Measurements from ENCODE around the gene LAMA1.

Gene LAMA1

DNA sequence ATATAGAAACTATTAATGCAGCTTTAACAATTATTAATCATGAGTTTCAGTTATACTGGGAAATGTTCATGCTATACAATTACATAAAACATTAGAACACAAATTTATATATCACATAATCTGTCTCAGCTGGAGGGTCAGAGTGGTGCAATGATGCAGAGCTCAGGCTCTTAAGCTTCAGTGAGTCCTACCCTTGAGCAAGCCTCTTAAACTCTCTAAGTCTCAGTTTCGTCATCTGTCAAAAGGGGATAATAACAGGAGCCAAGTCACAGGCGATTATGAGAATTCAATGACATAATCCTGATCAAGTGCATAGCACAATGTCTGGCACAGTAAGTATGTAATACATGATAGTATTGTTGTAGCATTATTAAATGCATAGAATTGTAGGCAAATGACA, 46.0 kb downstream of the LAMA1 start:
- Histone ChIP-seq H3K36me3 (ENCODE audit: control insufficient read depth in 1 of 2, insufficient read depth in 2 of 2, low read length in 2 of 2) (no peaks in the 10 kb centered on the region), H3K4me3 (ENCODE audit: low read depth in 1 of 2, low read length in 2 of 2) (no peak overlapping the region), H3K4me1 (ENCODE audit: control insufficient read depth in 1 of 2, insufficient read depth in 2 of 2, low read length in 2 of 2) (no peaks in the 10 kb centered on the region), H3K9me3 (ENCODE audit: control insufficient read depth in 1 of 2, low read length in 2 of 2) (no peaks in the 10 kb centered on the region), H3K27me3 (ENCODE audit: low read depth, low read length) (no peaks in the 10 kb centered on the region), H3K27ac (ENCODE audit: low read length) (no peak overlapping the region)

DNA sequence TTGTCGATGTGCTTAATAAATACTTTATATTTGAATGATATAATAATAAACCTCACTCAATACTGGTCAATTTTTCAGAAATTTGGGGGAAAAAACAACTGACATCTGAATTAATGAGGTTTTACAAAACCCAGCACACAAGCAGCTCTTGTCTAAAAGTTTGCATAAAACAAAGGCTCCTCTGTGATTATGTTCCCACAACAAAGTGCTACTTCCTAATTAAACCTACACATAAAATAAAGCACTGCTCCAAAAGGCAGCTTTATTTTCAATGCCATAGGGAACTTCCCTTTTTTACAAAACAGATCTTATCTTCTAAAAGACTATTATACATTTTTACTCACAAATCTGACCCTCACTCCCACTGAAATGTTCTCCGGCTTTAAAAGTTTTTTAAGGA, 47.1 kb downstream of the LAMA1 start:
- Histone ChIP-seq H3K4me3 (ENCODE audit: low read depth in 1 of 2, low read length in 2 of 2) (no peak overlapping the region), H3K27me3 (ENCODE audit: low read depth, low read length) (no peaks in the 10 kb centered on the region), H3K9me3 (ENCODE audit: control insufficient read depth in 1 of 2, low read length in 2 of 2) (no peaks in the 10 kb centered on the region), H3K27ac (ENCODE audit: low read length) (no peak overlapping the region), H3K36me3 (ENCODE audit: control insufficient read depth in 1 of 2, insufficient read depth in 2 of 2, low read length in 2 of 2) (no peaks in the 10 kb centered on the region), H3K4me1 (ENCODE audit: control insufficient read depth in 1 of 2, insufficient read depth in 2 of 2, low read length in 2 of 2) (no peaks in the 10 kb centered on the region)

DNA sequence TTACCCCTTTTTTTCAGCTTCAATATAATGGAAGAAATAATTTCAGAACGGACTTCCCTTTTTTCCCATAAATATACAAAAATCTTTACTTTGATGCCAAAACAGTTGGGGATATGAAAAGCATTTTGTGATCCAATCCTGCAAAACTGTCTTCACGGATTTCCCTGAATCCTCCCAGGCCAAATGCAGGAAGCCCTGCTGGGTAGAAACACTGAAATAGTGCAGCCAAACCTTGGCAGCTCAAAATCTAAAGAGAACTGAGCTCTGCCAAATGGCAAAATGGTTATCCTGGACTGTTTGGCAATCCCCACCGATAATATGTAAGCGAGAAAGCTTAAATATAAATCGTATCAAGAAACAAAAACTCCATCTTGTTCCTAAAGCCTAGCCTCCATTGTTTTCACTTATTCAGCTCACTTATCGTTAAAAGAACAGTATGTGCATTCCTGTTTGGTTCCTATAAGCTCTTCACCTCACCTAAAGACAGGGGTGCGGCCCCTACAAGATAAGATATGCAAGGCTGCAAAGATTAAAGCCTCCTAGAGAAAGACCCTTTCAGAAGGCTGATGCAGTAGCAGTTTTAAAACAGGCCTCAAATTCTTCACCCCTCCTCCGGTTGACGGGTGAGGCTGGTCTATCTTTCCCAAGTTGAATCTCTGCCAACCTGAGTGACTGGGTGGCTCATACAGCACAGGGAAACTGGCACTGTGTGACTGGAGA, 48.6 kb downstream of the LAMA1 start:
- H3K4me1 ChIP-seq (ENCODE audit: control insufficient read depth in 1 of 2, insufficient read depth in 2 of 2, low read length in 2 of 2) = no peaks in the 10 kb centered on the region
- H3K36me3 ChIP-seq (ENCODE audit: control insufficient read depth in 1 of 2, insufficient read depth in 2 of 2, low read length in 2 of 2) = no peaks in the 10 kb centered on the region
- H3K27ac ChIP-seq (ENCODE audit: low read length) = no peak overlapping the region
- no peaks in the 10 kb centered on the region for H3K27me3 ChIP-seq (ENCODE audit: low read depth, low read length)
- no peaks in the 10 kb centered on the region for H3K9me3 ChIP-seq (ENCODE audit: control insufficient read depth in 1 of 2, low read length in 2 of 2)
- no peak overlapping the region for H3K4me3 ChIP-seq (ENCODE audit: low read depth in 1 of 2, low read length in 2 of 2)

DNA sequence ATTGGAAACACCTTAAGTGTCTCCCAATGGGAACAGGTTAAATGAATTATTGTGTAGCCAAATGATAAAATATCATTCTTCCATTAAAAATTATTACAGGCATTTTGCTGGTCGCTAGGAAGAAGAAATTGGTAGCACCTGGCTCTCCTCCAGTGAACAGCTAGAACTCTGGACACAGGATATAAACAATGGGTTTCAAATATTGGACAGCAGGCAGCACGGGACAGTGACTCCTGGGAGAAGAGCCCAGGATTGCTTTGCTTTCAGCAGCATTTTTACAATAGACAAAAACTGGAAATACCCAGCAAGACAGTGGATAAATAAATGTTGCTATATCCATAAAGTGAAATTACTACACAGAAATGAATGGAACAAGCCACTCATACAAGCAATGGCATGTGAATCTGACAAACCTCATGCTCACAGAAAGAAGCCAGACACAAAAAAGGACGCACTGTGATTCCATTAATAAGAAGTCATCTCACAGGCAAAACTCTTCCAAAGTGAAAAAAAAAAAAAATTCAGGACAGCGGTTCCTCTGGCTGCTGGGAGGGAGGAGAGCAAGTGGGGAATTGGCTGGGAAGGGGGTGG, 50.5 kb downstream of the LAMA1 start:
- Histone ChIP-seq H3K27ac (ENCODE audit: low read length) (no peak overlapping the region), H3K4me3 (ENCODE audit: low read depth in 1 of 2, low read length in 2 of 2) (no peak overlapping the region), H3K4me1 (ENCODE audit: control insufficient read depth in 1 of 2, insufficient read depth in 2 of 2, low read length in 2 of 2) (no peaks in the 10 kb centered on the region), H3K9me3 (ENCODE audit: control insufficient read depth in 1 of 2, low read length in 2 of 2) (no peaks in the 10 kb centered on the region), H3K27me3 (ENCODE audit: low read depth, low read length) (no peaks in the 10 kb centered on the region), H3K36me3 (ENCODE audit: control insufficient read depth in 1 of 2, insufficient read depth in 2 of 2, low read length in 2 of 2) (no peaks in the 10 kb centered on the region)

DNA sequence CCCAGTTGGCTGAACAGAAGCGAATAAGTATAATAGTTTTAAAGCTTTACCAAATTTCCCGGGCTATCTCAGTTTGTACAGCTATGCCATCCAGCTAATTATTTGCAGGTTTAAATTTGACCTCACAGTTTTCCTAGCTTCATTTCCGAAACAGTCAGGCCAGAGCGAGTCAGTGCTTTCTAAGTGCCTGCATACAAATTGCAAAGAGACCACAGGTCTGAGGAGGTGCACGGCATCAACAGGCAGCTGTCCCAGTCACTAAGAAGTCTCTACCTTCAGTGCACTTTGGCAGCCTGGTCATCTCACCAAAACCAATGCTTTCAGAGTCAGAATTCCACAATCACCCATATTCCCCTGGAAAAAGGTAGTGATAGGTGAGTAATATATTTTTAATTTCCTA, 51.9 kb downstream of the LAMA1 start:
- no peaks in the 10 kb centered on the region for H3K9me3 ChIP-seq (ENCODE audit: control insufficient read depth in 1 of 2, low read length in 2 of 2)

DNA sequence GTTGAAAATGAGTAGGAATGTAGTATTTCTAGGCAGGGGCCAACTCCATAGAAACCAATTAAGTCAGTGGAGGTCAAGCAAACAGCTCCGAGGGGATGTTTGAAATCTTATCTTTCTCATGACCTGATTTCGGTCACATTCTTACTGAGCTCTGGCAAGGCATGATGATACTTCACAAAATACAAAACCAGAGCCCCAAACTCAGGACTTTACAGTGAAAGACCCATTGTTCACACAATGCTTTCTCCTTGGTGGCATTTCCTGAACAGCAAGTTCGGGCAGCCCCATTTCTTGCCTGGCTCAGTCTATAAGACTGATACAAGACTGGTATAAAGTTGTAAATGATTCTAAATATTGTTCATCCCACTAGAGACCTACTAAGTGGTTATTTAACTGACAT, 53.3 kb downstream of the LAMA1 start:
- no peak overlapping the region for H3K27ac ChIP-seq (ENCODE audit: low read length)
- H3K9me3 ChIP-seq (ENCODE audit: control insufficient read depth in 1 of 2, low read length in 2 of 2) = no peaks in the 10 kb centered on the region

More for the DNA sequence above, 51.9 kb downstream of the LAMA1 start:
- Histone ChIP-seq H3K4me3 (ENCODE audit: low read depth in 1 of 2, low read length in 2 of 2) (no peak overlapping the region), H3K27me3 (ENCODE audit: low read depth, low read length) (no peaks in the 10 kb centered on the region), H3K36me3 (ENCODE audit: control insufficient read depth in 1 of 2, insufficient read depth in 2 of 2, low read length in 2 of 2) (no peaks in the 10 kb centered on the region), H3K27ac (ENCODE audit: low read length) (no peak overlapping the region), H3K4me1 (ENCODE audit: control insufficient read depth in 1 of 2, insufficient read depth in 2 of 2, low read length in 2 of 2) (no peaks in the 10 kb centered on the region)

DNA sequence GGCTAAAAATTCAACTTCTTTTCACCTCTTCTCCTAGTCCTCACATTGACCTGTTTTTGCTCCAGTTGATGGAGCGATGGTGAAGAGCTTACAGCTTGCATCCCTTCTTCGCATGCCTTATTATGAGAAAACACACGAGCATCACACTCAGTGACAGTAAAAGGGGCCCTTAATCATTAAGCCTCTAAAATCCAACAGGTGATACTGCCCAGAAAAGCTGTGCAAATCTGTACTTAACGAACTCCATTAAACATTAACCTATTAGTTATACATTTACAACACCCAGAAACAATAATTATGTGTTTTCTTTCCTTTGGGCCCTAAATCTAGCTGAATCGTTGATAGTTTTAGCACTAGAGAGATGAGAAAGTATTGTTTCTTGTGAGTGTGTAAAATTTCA, 54.8 kb downstream of the LAMA1 start:
- Histone ChIP-seq H3K27me3 (ENCODE audit: low read depth, low read length) (no peaks in the 10 kb centered on the region), H3K4me1 (ENCODE audit: control insufficient read depth in 1 of 2, insufficient read depth in 2 of 2, low read length in 2 of 2) (no peaks in the 10 kb centered on the region), H3K27ac (ENCODE audit: low read length) (no peak overlapping the region), H3K4me3 (ENCODE audit: low read depth in 1 of 2, low read length in 2 of 2) (no peak overlapping the region), H3K36me3 (ENCODE audit: control insufficient read depth in 1 of 2, insufficient read depth in 2 of 2, low read length in 2 of 2) (no peaks in the 10 kb centered on the region), H3K9me3 (ENCODE audit: control insufficient read depth in 1 of 2, low read length in 2 of 2) (no peaks in the 10 kb centered on the region)

More for the DNA sequence above, 53.3 kb downstream of the LAMA1 start:
- Histone ChIP-seq H3K27me3 (ENCODE audit: low read depth, low read length) (no peaks in the 10 kb centered on the region), H3K36me3 (ENCODE audit: control insufficient read depth in 1 of 2, insufficient read depth in 2 of 2, low read length in 2 of 2) (no peaks in the 10 kb centered on the region), H3K4me1 (ENCODE audit: control insufficient read depth in 1 of 2, insufficient read depth in 2 of 2, low read length in 2 of 2) (no peaks in the 10 kb centered on the region), H3K4me3 (ENCODE audit: low read depth in 1 of 2, low read length in 2 of 2) (no peak overlapping the region)

DNA sequence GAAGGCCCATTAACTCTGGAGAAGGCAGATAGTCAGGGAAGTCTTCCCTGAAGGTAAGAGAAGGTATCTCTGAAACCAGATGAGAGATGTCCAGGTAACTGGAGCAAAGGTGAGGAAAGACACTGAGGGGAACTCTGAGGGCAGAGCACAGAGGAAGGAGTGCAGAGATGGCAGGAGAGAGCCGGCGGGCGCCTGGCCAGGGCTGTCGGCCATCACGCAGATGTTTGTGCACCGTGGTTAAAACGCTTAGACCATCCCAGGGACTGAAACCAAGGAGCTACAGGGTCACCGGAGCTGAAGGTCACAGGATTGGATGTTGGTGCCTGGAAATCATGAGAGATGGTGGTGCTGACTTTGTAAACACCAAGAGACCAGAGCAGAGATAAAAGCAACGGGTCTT, 55.4 kb downstream of the LAMA1 start:
- no peaks in the 10 kb centered on the region for H3K27me3 ChIP-seq (ENCODE audit: low read depth, low read length)
- no peak overlapping the region for H3K4me3 ChIP-seq (ENCODE audit: low read depth in 1 of 2, low read length in 2 of 2)
- H3K36me3 ChIP-seq (ENCODE audit: control insufficient read depth in 1 of 2, insufficient read depth in 2 of 2, low read length in 2 of 2) = no peaks in the 10 kb centered on the region
- H3K4me1 ChIP-seq (ENCODE audit: control insufficient read depth in 1 of 2, insufficient read depth in 2 of 2, low read length in 2 of 2) = no peaks in the 10 kb centered on the region
- no peaks in the 10 kb centered on the region for H3K9me3 ChIP-seq (ENCODE audit: control insufficient read depth in 1 of 2, low read length in 2 of 2)
- no peak overlapping the region for H3K27ac ChIP-seq (ENCODE audit: low read length)

DNA sequence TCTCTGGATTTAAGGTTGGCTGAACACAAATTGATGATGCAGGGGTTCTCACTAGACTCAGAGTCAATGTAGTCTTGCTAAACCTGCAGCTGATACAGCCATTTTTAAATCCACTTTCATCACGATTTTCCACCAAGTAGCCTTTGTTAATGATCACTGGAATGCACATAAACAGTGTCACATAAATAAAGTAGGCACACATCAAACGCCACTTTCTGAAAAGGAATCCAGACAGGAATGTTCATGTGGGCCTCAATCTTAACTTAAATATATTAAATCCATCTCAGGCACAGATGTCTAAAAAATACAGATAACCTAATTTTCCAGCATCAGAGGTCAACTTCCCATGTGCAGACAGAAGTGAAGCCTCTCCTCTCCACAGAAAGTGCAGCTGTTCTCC, 58.3 kb downstream of the LAMA1 start:
- no peaks in the 10 kb centered on the region for H3K4me1 ChIP-seq (ENCODE audit: control insufficient read depth in 1 of 2, insufficient read depth in 2 of 2, low read length in 2 of 2)
- no peak overlapping the region for H3K4me3 ChIP-seq (ENCODE audit: low read depth in 1 of 2, low read length in 2 of 2)
- H3K27ac ChIP-seq (ENCODE audit: low read length) = no peak overlapping the region
- H3K9me3 ChIP-seq (ENCODE audit: control insufficient read depth in 1 of 2, low read length in 2 of 2) = no peaks in the 10 kb centered on the region
- H3K36me3 ChIP-seq (ENCODE audit: control insufficient read depth in 1 of 2, insufficient read depth in 2 of 2, low read length in 2 of 2) = no peaks in the 10 kb centered on the region
- H3K27me3 ChIP-seq (ENCODE audit: low read depth, low read length) = no peaks in the 10 kb centered on the region

DNA sequence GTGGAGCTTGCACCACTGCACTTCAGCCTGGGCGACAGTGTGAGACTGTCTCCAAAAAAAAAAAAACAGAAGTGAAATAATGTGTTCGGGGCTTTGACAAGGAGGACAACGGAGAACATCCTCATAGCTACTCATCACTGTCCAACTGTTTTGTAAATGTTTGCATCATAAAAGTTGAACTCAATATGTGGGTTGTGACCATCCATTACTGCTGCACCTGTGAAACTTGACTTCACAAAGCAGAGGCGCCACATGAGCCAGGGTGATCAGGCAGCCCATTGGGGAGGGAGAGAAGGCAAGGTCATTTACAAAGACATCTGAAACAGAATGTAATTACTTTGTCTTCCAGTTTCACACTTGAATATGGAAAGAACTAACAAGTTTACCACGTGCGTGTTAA, 61.6 kb downstream of the LAMA1 start:
- H3K9me3 ChIP-seq (ENCODE audit: control insufficient read depth in 1 of 2, low read length in 2 of 2) = no peaks in the 10 kb centered on the region
- no peaks in the 10 kb centered on the region for H3K36me3 ChIP-seq (ENCODE audit: control insufficient read depth in 1 of 2, insufficient read depth in 2 of 2, low read length in 2 of 2)
- H3K27me3 ChIP-seq (ENCODE audit: low read depth, low read length) = no peaks in the 10 kb centered on the region
- no peak overlapping the region for H3K27ac ChIP-seq (ENCODE audit: low read length)
- H3K4me1 ChIP-seq (ENCODE audit: control insufficient read depth in 1 of 2, insufficient read depth in 2 of 2, low read length in 2 of 2) = no peaks in the 10 kb centered on the region
- H3K4me3 ChIP-seq (ENCODE audit: low read depth in 1 of 2, low read length in 2 of 2) = no peak overlapping the region

DNA sequence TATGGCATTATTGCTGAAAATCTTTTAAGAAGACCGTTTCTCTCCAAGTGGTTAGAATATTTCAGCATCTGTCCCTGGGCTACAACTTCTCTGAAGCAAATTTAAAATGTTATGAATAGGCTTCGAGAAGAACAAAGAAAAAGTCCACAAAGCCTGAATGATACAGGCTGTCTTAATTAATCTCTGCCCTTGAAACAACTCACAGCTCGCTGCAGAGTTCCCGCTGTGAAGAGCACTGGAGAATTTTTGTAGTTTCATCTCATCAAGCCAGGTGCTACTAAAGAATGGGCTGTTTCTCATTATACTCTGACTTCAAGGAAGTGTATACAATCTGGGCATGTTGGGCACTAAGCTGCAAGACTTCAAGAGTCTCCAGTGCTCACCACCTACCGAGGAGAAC, 67.6 kb downstream of the LAMA1 start:
- Histone ChIP-seq H3K9me3 (ENCODE audit: control insufficient read depth in 1 of 2, low read length in 2 of 2) (no peaks in the 10 kb centered on the region), H3K4me1 (ENCODE audit: control insufficient read depth in 1 of 2, insufficient read depth in 2 of 2, low read length in 2 of 2) (no peaks in the 10 kb centered on the region), H3K36me3 (ENCODE audit: control insufficient read depth in 1 of 2, insufficient read depth in 2 of 2, low read length in 2 of 2) (no peaks in the 10 kb centered on the region), H3K27me3 (ENCODE audit: low read depth, low read length) (no peaks in the 10 kb centered on the region), H3K4me3 (ENCODE audit: low read depth in 1 of 2, low read length in 2 of 2) (no peak overlapping the region), H3K27ac (ENCODE audit: low read length) (no peak overlapping the region)

DNA sequence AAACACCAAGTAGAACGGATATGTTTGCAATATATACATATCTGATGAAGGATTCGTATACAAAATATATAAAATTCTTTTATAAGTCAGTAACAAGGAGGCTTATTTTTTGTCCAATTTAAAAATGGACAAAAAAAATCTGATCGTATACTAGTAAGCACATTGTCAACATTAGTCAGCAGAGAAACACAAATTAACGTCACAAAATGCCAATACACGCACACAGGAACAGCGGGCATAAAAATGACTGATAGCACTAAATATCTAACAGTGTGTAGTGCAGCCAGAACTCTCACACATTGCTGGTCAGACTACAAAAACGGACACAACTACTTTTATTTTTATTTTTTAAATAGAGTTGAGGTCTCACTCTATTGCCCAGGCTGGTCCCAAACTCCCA, 69.5 kb downstream of the LAMA1 start:
- Histone ChIP-seq H3K9me3 (ENCODE audit: control insufficient read depth in 1 of 2, low read length in 2 of 2) (no peaks in the 10 kb centered on the region), H3K27me3 (ENCODE audit: low read depth, low read length) (no peaks in the 10 kb centered on the region), H3K4me3 (ENCODE audit: low read depth in 1 of 2, low read length in 2 of 2) (no peak overlapping the region), H3K27ac (ENCODE audit: low read length) (no peak overlapping the region), H3K36me3 (ENCODE audit: control insufficient read depth in 1 of 2, insufficient read depth in 2 of 2, low read length in 2 of 2) (no peaks in the 10 kb centered on the region), H3K4me1 (ENCODE audit: control insufficient read depth in 1 of 2, insufficient read depth in 2 of 2, low read length in 2 of 2) (no peaks in the 10 kb centered on the region)
